SU-DHL-6 (cell line): ENCODE measurements around the gene ENDOU.

ENCODE experiments used
- H2AFZ ChIP-seq: fragments of 200-600 bp; sonication (generic); 2 replicates; pipeline ENCODE4 v1.6.1; 2014; ENCODE audit warnings: low read depth, mild to moderate bottlenecking, moderate library complexity, mixed read lengths, antibody characterized with exemption, low read length; ENCODE audit not compliant: severe bottlenecking
- H3F3A ChIP-seq: fragments of 200-600 bp; shearing (Covaris generic); 2 replicates; pipeline ENCODE4 v1.6.0; 2016; ENCODE audit warnings: antibody characterized with exemption, mild to moderate bottlenecking; ENCODE audit not compliant: insufficient read depth
- H3K27ac ChIP-seq: fragments of 200-600 bp; sonication (generic); 2 replicates; pipeline ENCODE4 v1.5.1; 2016; ENCODE audit warnings: low read depth, mild to moderate bottlenecking, low read length, moderate library complexity, mixed read lengths
- H3K27me3 ChIP-seq: fragments of 200-600 bp; sonication (generic), shearing (Covaris generic); 2 replicates; pipeline ENCODE4 v1.6.0; 2014; ENCODE audit warnings: mild to moderate bottlenecking, low read length
- H3K36me3 ChIP-seq: fragments of 200-600 bp; sonication (generic); 2 replicates; pipeline ENCODE4 v1.6.1; 2014; ENCODE audit warnings: mild to moderate bottlenecking, low read length, mixed read lengths
- H3K4me2 ChIP-seq: fragments of 300-600, 200-600 bp; shearing (Covaris generic), sonication (generic); 2 replicates; pipeline ENCODE4 v1.6.0; 2014; ENCODE audit warnings: low read length, low read depth, mild to moderate bottlenecking; ENCODE audit not compliant: poor library complexity, severe bottlenecking
- H3K4me3 ChIP-seq: fragments of 200-600 bp; sonication (generic); 2 replicates; pipeline ENCODE4 v1.5.1; 2014; ENCODE audit warnings: antibody characterized with exemption, low read length, mild to moderate bottlenecking, mixed read lengths; ENCODE audit not compliant: insufficient read depth, poor library complexity, severe bottlenecking
- H3K79me2 ChIP-seq: fragments of 200-600 bp; sonication (generic); 2 replicates; pipeline ENCODE4 v1.6.1; 2014; ENCODE audit warnings: mild to moderate bottlenecking, low read length, moderate library complexity; ENCODE audit not compliant: insufficient read depth
- H3K9ac ChIP-seq: fragments of 200-600 bp; sonication (generic); 2 replicates; pipeline ENCODE4 v1.7.0; 2014; ENCODE audit warnings: mild to moderate bottlenecking, low read length
- H3K9me2 ChIP-seq: fragments of 200-600 bp; sonication (generic); replicated peaks from 2 replicates; pipeline ENCODE4 v1.6.1; 2014; ENCODE audit warnings: low read length; ENCODE audit not compliant: insufficient read depth
- H3K9me3 ChIP-seq: fragments of 200-600 bp; sonication (generic); 2 replicates; pipeline ENCODE4 v1.6.1; 2014; ENCODE audit warnings: low read length, mixed read lengths; ENCODE audit not compliant: insufficient read depth
- H4K20me1 ChIP-seq: fragments of 200-600 bp; sonication (generic); 2 replicates; pipeline ENCODE4 v1.6.1; 2014; ENCODE audit warnings: low read depth, mild to moderate bottlenecking, antibody characterized with exemption, low read length, moderate library complexity, mixed read lengths
- EZH2phosphoT487 ChIP-seq: fragments of 200-600 bp; sonication (generic), shearing (Covaris generic); conservative IDR thresholded peaks from 2 replicates; pipeline ENCODE4 v1.6.1; 2018; ENCODE audit warnings: mild to moderate bottlenecking, antibody characterized with exemption, low read length, moderate library complexity, mixed read lengths
- TF ChIP-seq, protein P1 (sequence below): fragments of 200-600 bp; sonication (generic); IDR thresholded peaks from one replicate; pipeline ENCODE4 v1.5.1; 2017; ENCODE audit warnings: antibody characterized with exemption, mild to moderate bottlenecking, low read length, moderate library complexity; ENCODE audit not compliant: insufficient read depth, poor library complexity, severe bottlenecking

The ENDOU gene

GRCh38 chr12:47758584-47758833, 33.2 kb upstream of the ENDOU start:
- H3K4me2 ChIP-seq = peak overlapping the region; percentile 66
- no peaks in the 10 kb centered on the region for H3K36me3 ChIP-seq
- H3K9me3 ChIP-seq = no peaks in the 10 kb centered on the region
- H3K79me2 ChIP-seq = no peaks in the 10 kb centered on the region
- H3K4me3 ChIP-seq = peak overlapping the region; percentile 47
- H3K27ac ChIP-seq = no peak overlapping the region
- H3K9ac ChIP-seq = no peak overlapping the region
- H4K20me1 ChIP-seq = no peaks in the 10 kb centered on the region
- H2AFZ ChIP-seq = no peak overlapping the region
- no peaks in the 10 kb centered on the region for H3F3A ChIP-seq
- TF ChIP-seq EZH2phosphoT487 = no peak
- TF ChIP-seq, protein P1, sequence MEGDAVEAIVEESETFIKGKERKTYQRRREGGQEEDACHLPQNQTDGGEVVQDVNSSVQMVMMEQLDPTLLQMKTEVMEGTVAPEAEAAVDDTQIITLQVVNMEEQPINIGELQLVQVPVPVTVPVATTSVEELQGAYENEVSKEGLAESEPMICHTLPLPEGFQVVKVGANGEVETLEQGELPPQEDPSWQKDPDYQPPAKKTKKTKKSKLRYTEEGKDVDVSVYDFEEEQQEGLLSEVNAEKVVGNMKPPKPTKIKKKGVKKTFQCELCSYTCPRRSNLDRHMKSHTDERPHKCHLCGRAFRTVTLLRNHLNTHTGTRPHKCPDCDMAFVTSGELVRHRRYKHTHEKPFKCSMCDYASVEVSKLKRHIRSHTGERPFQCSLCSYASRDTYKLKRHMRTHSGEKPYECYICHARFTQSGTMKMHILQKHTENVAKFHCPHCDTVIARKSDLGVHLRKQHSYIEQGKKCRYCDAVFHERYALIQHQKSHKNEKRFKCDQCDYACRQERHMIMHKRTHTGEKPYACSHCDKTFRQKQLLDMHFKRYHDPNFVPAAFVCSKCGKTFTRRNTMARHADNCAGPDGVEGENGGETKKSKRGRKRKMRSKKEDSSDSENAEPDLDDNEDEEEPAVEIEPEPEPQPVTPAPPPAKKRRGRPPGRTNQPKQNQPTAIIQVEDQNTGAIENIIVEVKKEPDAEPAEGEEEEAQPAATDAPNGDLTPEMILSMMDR = no peak
- no peaks in the 10 kb centered on the region for H3K9me2 ChIP-seq
- no peaks in the 10 kb centered on the region for H3K27me3 ChIP-seq

DNA sequence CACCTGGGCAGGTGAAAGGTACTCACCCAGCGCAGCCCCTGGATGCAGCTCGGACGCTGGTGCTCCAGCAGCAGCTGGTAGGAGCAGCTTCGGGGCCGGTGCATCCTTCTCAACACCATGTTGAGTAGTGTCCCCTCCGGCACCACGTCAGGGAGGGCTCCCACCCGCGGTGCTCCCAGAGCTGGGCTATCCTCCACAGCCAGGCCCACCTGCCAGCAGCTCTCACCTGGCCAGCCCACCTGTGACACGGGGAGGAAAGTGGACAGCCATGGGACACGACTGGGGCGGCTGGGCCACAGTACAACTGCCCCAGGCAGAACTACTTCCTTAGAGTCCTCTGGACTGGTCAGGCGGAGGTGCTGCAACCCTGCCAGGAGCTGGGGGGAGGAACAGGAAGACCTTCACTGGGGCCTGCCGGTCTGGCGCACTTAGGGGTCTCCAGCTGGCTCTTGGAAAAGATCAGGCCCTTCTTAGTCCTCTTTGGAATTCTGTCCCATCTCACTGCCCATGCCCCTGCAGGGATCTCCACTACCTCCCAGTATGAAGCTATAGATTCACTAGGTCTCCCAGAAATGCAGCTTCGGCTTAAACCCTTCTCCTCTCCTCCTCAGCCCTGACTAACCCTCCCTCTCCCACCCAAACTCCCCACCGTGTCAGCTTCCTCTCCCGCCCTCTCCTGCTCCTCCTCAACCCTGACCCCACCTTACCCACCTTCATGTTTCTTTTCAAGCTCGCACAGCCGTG, 32.7 kb upstream of the ENDOU start:
- H3K9me2 ChIP-seq = no peaks in the 10 kb centered on the region
- no peak overlapping the region for H3K27ac ChIP-seq
- H3K79me2 ChIP-seq = no peaks in the 10 kb centered on the region
- H3K4me3 ChIP-seq = no peak overlapping the region
- H2AFZ ChIP-seq = no peak overlapping the region
- H3K9me3 ChIP-seq = no peaks in the 10 kb centered on the region
- H3F3A ChIP-seq = no peaks in the 10 kb centered on the region
- no peaks in the 10 kb centered on the region for H4K20me1 ChIP-seq
- TF ChIP-seq EZH2phosphoT487 = no peak
- TF ChIP-seq, protein P1 = no peak
- H3K27me3 ChIP-seq = no peaks in the 10 kb centered on the region
- no peak overlapping the region for H3K9ac ChIP-seq
- no peaks in the 10 kb centered on the region for H3K36me3 ChIP-seq
- H3K4me2 ChIP-seq = no peak overlapping the region

DNA sequence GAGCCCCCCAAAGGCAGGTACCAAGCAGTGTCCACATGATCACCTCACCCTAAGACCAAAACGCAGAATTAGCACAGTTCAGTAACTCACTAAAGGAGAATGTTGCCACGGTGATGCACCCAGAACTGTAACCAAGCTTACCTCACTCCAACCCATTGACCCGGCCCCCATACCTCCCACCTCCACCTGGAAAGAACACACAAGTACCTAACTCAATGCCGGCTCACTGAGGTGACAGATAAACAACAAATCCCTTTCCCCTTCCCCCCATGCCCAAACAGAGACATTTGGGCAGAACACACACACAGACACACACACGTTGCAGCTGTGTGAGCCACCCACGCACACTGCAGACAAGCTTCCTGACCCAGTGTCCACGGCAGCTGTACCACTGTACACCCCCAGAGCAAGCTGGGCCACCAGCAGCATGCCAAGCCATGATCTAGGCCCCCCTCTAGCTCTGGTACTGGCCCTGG, 32.1 kb upstream of the ENDOU start:
- TF ChIP-seq EZH2phosphoT487 = no peak
- TF ChIP-seq, protein P1 = no peak
- no peaks in the 10 kb centered on the region for H3K9me2 ChIP-seq
- no peaks in the 10 kb centered on the region for H3K79me2 ChIP-seq
- H3K4me2 ChIP-seq = no peak overlapping the region
- no peaks in the 10 kb centered on the region for H3K27me3 ChIP-seq
- no peak overlapping the region for H3K27ac ChIP-seq
- no peak overlapping the region for H3K4me3 ChIP-seq
- no peak overlapping the region for H2AFZ ChIP-seq
- H3K9me3 ChIP-seq = no peaks in the 10 kb centered on the region
- no peaks in the 10 kb centered on the region for H3F3A ChIP-seq
- no peak overlapping the region for H3K9ac ChIP-seq
- H3K36me3 ChIP-seq = no peaks in the 10 kb centered on the region
- no peaks in the 10 kb centered on the region for H4K20me1 ChIP-seq
